Endothelial cell of umbilical vein (primary cell): ENCODE measurements around the gene CDC42SE2.
"Not testable (repeated sequence)": the region's sequence is repeated elsewhere in the genome, so short reads cannot be mapped to it uniquely, and the experiment has no call there.

Experiments
- CTCF ChIP-seq, 2 donors: IDR thresholded peaks; 1 replicate in 1 of 2; 2 replicates in 1 of 2; pipeline ENCODE4 v1.5.1; 2011; ENCODE audit warnings: low read length in 2 of 2, mild to moderate bottlenecking in 2 of 2, moderate library complexity in 2 of 2, control low read depth in 1 of 2, inconsistent platforms in 1 of 2, low read depth in 1 of 2; ENCODE audit not compliant: insufficient read depth in 1 of 2; ENCODE audit errors: extremely low read depth in 1 of 2
- EZH2 ChIP-seq: IDR thresholded peaks from 2 replicates; pipeline ENCODE4 v1.6.1; 2012; ENCODE audit warnings: borderline replicate concordance, low read depth, mild to moderate bottlenecking, moderate library complexity, low read length, inconsistent platforms; ENCODE audit not compliant: severe bottlenecking
- FOS ChIP-seq: IDR thresholded peaks from 2 replicates; pipeline ENCODE4 v1.6.1; 2011; ENCODE audit warnings: mild to moderate bottlenecking, low read length, moderate library complexity, borderline replicate concordance; ENCODE audit not compliant: insufficient read depth
- GATA2 ChIP-seq: IDR thresholded peaks from 2 replicates; pipeline ENCODE4 v1.7.0; 2011; ENCODE audit warnings: low read depth, mild to moderate bottlenecking, moderate library complexity, mixed read lengths, low read length; ENCODE audit not compliant: insufficient read length, insufficient read depth
- MYC ChIP-seq: IDR thresholded peaks from one replicate; pipeline ENCODE4 v1.6.1; 2011; ENCODE audit warnings: mild to moderate bottlenecking, low read depth, low read length
- POLR2A ChIP-seq: IDR thresholded peaks from 2 replicates; pipeline ENCODE4 v1.6.1; 2012; ENCODE audit warnings: low read depth, mild to moderate bottlenecking, control low read depth, low read length
- POLR2AphosphoS5 ChIP-seq: IDR thresholded peaks from 2 replicates; pipeline ENCODE4 v1.6.1; 2012; ENCODE audit warnings: low read depth, mild to moderate bottlenecking, control low read depth, low read length, moderate library complexity; ENCODE audit not compliant: insufficient read depth
- TF ChIP-seq, protein P1 (sequence below): IDR thresholded peaks from 2 replicates; pipeline ENCODE4 v1.6.1; 2011; ENCODE audit not compliant: insufficient read depth, insufficient read length

DNA sequence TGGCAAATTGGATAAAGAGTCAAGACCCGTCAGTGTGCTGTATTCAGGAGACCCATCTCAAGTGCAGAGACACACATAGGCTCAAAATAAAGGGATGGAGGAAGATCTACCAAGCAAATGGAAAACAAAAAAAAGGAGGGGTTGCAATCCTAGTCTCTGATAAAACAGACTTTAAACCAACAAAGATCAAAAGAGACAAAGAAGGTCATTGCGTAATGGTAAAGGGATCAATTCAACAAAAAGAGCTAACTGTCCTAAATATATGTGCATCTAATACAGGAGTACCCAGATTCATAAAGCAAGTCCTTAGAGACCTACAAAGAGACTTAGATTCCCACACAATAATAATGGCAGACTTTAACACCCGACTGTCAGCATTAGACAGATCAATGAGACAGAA, 82.4 kb downstream of the CDC42SE2 start:
- not testable (repeated sequence) for TF ChIP-seq EZH2; CTCF (IDR thresholded peaks at IDR 0.05; ENCODE audit: extremely low read depth in 1 of 2, insufficient read depth in 1 of 2, low read depth in 1 of 2, low read length in 2 of 2); POLR2AphosphoS5; MYC; FOS; POLR2A; GATA2
- TF ChIP-seq, protein P1, sequence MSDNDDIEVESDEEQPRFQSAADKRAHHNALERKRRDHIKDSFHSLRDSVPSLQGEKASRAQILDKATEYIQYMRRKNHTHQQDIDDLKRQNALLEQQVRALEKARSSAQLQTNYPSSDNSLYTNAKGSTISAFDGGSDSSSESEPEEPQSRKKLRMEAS: not testable (repeated sequence)
